Mesendoderm (in vitro differentiated cells): Measurements from ENCODE around the gene RAMACL.

Experiments
- DNase-seq: peaks from one replicate; pipeline ENCODE4 v3.0.0; 2013
- H2AK5ac ChIP-seq: 2 replicates; pipeline ENCODE4 v1.6.1; 2013; ENCODE audit warnings: low read length, inconsistent platforms
- H2BK120ac ChIP-seq: 2 replicates; pipeline ENCODE4 v1.6.1; 2013; ENCODE audit warnings: low read depth, mild to moderate bottlenecking, low read length, moderate library complexity, mixed read lengths
- H2BK15ac ChIP-seq: replicated peaks from 2 replicates; pipeline ENCODE4 v1.6.1; 2013; ENCODE audit warnings: low read depth, mild to moderate bottlenecking, moderate library complexity
- H2BK5ac ChIP-seq: 2 replicates; pipeline ENCODE4 v1.6.1; 2013; ENCODE audit warnings: low read length, inconsistent platforms
- H3K18ac ChIP-seq: 2 replicates; pipeline ENCODE4 v1.6.1; 2013; ENCODE audit warnings: mild to moderate bottlenecking, low read length, mixed read lengths
- H3K23ac ChIP-seq: one replicate; pipeline ENCODE4 v1.6.1; 2013; ENCODE audit warnings: low read length
- H3K27ac ChIP-seq: 2 replicates; pipeline ENCODE4 v1.5.1; 2013; ENCODE audit warnings: low read depth, mild to moderate bottlenecking, inconsistent platforms, low read length, moderate library complexity
- H3K27me3 ChIP-seq: 2 replicates; pipeline ENCODE4 v1.6.1; 2013; ENCODE audit warnings: low read length, control low read depth, mild to moderate bottlenecking, inconsistent platforms; ENCODE audit not compliant: insufficient read depth, poor library complexity
- H3K36me3 ChIP-seq: 2 replicates; pipeline ENCODE4 v1.6.1; 2013; ENCODE audit warnings: low read length, inconsistent platforms; ENCODE audit not compliant: control insufficient read depth, insufficient read depth
- H3K4ac ChIP-seq: one replicate; pipeline ENCODE4 v1.6.1; 2013; ENCODE audit warnings: low read depth, mild to moderate bottlenecking, low read length, moderate library complexity
- H3K4me1 ChIP-seq: 2 replicates; pipeline ENCODE4 v1.6.1; 2013; ENCODE audit warnings: low read depth, low read length, inconsistent platforms; ENCODE audit not compliant: control insufficient read depth
- H3K4me2 ChIP-seq: 2 replicates; pipeline ENCODE4 v1.6.1; 2013; ENCODE audit warnings: low read length
- H3K4me3 ChIP-seq: 2 replicates; pipeline ENCODE4 v1.5.1; 2013; ENCODE audit warnings: mild to moderate bottlenecking, low read length
- H3K56ac ChIP-seq: one replicate; pipeline ENCODE4 v1.6.1; 2013; ENCODE audit warnings: low read length
- H3K79me1 ChIP-seq: 2 replicates; pipeline ENCODE4 v1.6.1; 2013; ENCODE audit warnings: low read length, inconsistent platforms
- H3K79me2 ChIP-seq: 2 replicates; pipeline ENCODE4 v1.6.1; 2013; ENCODE audit warnings: mild to moderate bottlenecking, low read length; ENCODE audit not compliant: control insufficient read depth, insufficient read depth
- H3K9ac ChIP-seq: 2 replicates; pipeline ENCODE4 v1.6.1; 2013; ENCODE audit warnings: low read length, inconsistent platforms
- H4K5ac ChIP-seq: one replicate; pipeline ENCODE4 v1.6.1; 2013; ENCODE audit warnings: low read length
- H4K8ac ChIP-seq: one replicate; pipeline ENCODE4 v1.6.1; 2013; ENCODE audit warnings: low read depth, mild to moderate bottlenecking, control low read depth, low read length, moderate library complexity
- WGBS: extraction: QIAGEN DNeasy Blood & Tissue Kit; methylation state at CpG from one replicate; pipeline ENCODE4 v1.1.7; 2013; ENCODE audit warnings: low lambda C conversion rate, missing lambda C conversion rate; ENCODE audit not compliant: insufficient coverage; ENCODE audit errors: extremely low coverage; 5-methylcytosine and 5-hydroxymethylcytosine counted together

RAMACL gene

GRCh38 chr6:166600931-166601330, 14.5 kb upstream of the RAMACL start:
- H3K4me3 ChIP-seq = no peak overlapping the region
- no peak overlapping the region for H2AK5ac ChIP-seq
- H3K79me2 ChIP-seq = no peaks in the 10 kb centered on the region
- H3K4ac ChIP-seq = no peak overlapping the region
- no peaks in the 10 kb centered on the region for H3K27me3 ChIP-seq
- no peak overlapping the region for H2BK120ac ChIP-seq
- no peak overlapping the region for H3K9ac ChIP-seq
- H3K56ac ChIP-seq = no peak overlapping the region
- H3K23ac ChIP-seq = no peak overlapping the region
- H3K18ac ChIP-seq = no peak overlapping the region
- H2BK5ac ChIP-seq = no peak overlapping the region
- no peaks in the 10 kb centered on the region for H3K4me1 ChIP-seq
- H3K4me2 ChIP-seq = no peak overlapping the region
- no peak overlapping the region for H4K8ac ChIP-seq
- peaks cover 2% of the 10 kb centered on the region for H3K79me1 ChIP-seq
- no CpG with 5 or more reads among the region's 2 CpGs for WGBS
- no peak for DNase-seq
- no peaks in the 10 kb centered on the region for H3K36me3 ChIP-seq
- H3K27ac ChIP-seq = no peak overlapping the region
- H4K5ac ChIP-seq = no peak overlapping the region
- no peak overlapping the region for H2BK15ac ChIP-seq

- Histone ChIP-seq H2BK5ac (no peak overlapping the region), H2BK15ac (no peak overlapping the region), H3K79me2 (no peaks in the 10 kb centered on the region), H3K4me2 (no peak overlapping the region), H3K4me1 (no peaks in the 10 kb centered on the region), H3K18ac (no peak overlapping the region), H2BK120ac (no peak overlapping the region), H3K4ac (no peak overlapping the region), H4K8ac (no peak overlapping the region), H3K36me3 (no peaks in the 10 kb centered on the region), H3K9ac (no peak overlapping the region), H3K27ac (no peak overlapping the region), H3K4me3 (no peak overlapping the region), H2AK5ac (no peak overlapping the region), H4K5ac (no peak overlapping the region), H3K56ac (no peak overlapping the region), H3K27me3 (no peaks in the 10 kb centered on the region), H3K79me1 (peaks cover 2% of the 10 kb centered on the region), H3K23ac (no peak overlapping the region)
- no peak for DNase-seq
- no CpG with 5 or more reads among the region's 5 CpGs for WGBS
Measured at GRCh38 chr6:166599205-166599604, 12.7 kb upstream of the RAMACL start.

GRCh38 chr6:166598441-166599138, 12.1 kb upstream of the RAMACL start:
- Histone ChIP-seq H3K79me2 (no peaks in the 10 kb centered on the region), H3K9ac (no peak overlapping the region), H3K4me3 (no peak overlapping the region), H2BK5ac (no peak overlapping the region), H3K79me1 (peaks cover 2% of the 10 kb centered on the region), H3K36me3 (no peaks in the 10 kb centered on the region), H3K23ac (no peak overlapping the region), H3K56ac (no peak overlapping the region), H3K18ac (no peak overlapping the region), H3K27ac (no peak overlapping the region), H2BK120ac (no peak overlapping the region), H4K8ac (no peak overlapping the region), H3K27me3 (no peaks in the 10 kb centered on the region), H3K4me1 (no peaks in the 10 kb centered on the region), H3K4ac (no peak overlapping the region), H2BK15ac (no peak overlapping the region), H2AK5ac (no peak overlapping the region), H3K4me2 (no peak overlapping the region), H4K5ac (no peak overlapping the region)
- WGBS = no CpG with 5 or more reads among the region's 11 CpGs
- DNase-seq = no peak

- no peak overlapping the region for H3K18ac ChIP-seq
- DNase-seq = no peak
Measured at GRCh38 chr6:166597711-166598440, 11.4 kb upstream of the RAMACL start.

GRCh38 chr6:166596776-166597507, 10.5 kb upstream of the RAMACL start:
- H3K27ac ChIP-seq = no peak overlapping the region
- H3K4me1 ChIP-seq = no peaks in the 10 kb centered on the region
- H2BK5ac ChIP-seq = no peak overlapping the region
- H2BK15ac ChIP-seq = no peak overlapping the region
- H2AK5ac ChIP-seq = no peak overlapping the region
- H3K18ac ChIP-seq = no peak overlapping the region
- no peak overlapping the region for H2BK120ac ChIP-seq
- no peak for DNase-seq
- H3K9ac ChIP-seq = no peak overlapping the region
- WGBS = no CpG with 5 or more reads among the region's 15 CpGs
- H3K27me3 ChIP-seq = no peaks in the 10 kb centered on the region
- no peak overlapping the region for H3K4me3 ChIP-seq
- H3K56ac ChIP-seq = no peak overlapping the region
- no peak overlapping the region for H3K4ac ChIP-seq
- no peak overlapping the region for H3K23ac ChIP-seq
- no peaks in the 10 kb centered on the region for H3K79me2 ChIP-seq
- no peak overlapping the region for H4K8ac ChIP-seq
- no peaks in the 10 kb centered on the region for H3K36me3 ChIP-seq
- H4K5ac ChIP-seq = no peak overlapping the region
- peaks cover under 1% of the 10 kb centered on the region for H3K79me1 ChIP-seq
- no peak overlapping the region for H3K4me2 ChIP-seq

More at GRCh38 chr6:166597711-166598440, 11.4 kb upstream of the RAMACL start:
- H3K56ac ChIP-seq = no peak overlapping the region
- no peak overlapping the region for H2AK5ac ChIP-seq
- H3K27ac ChIP-seq = no peak overlapping the region
- H2BK120ac ChIP-seq = no peak overlapping the region
- no CpG with 5 or more reads among the region's 10 CpGs for WGBS
- no peaks in the 10 kb centered on the region for H3K27me3 ChIP-seq
- H3K79me2 ChIP-seq = no peaks in the 10 kb centered on the region
- no peak overlapping the region for H3K23ac ChIP-seq
- H3K4me1 ChIP-seq = no peaks in the 10 kb centered on the region
- H3K4me3 ChIP-seq = no peak overlapping the region
- no peaks in the 10 kb centered on the region for H3K36me3 ChIP-seq
- no peak overlapping the region for H3K9ac ChIP-seq
- H2BK15ac ChIP-seq = no peak overlapping the region
- peaks cover 2% of the 10 kb centered on the region for H3K79me1 ChIP-seq
- no peak overlapping the region for H3K4ac ChIP-seq
- H2BK5ac ChIP-seq = no peak overlapping the region
- H3K4me2 ChIP-seq = no peak overlapping the region
- H4K8ac ChIP-seq = no peak overlapping the region
- H4K5ac ChIP-seq = no peak overlapping the region
